Right renal cortex interstitium (tissue), 3 donors: ENCODE measurements around the gene PHLDA1. TPM values are rescaled to one million over a fixed set of nuclear protein-coding genes. Genes with fewer than 3 reads are reported as not detected.
"Not testable (repeated sequence)": the region's sequence is repeated elsewhere in the genome, so short reads cannot be mapped to it uniquely, and the experiment has no call there.

Source experiments
- DNase-seq, 3 donors: peaks; one replicate each; pipeline ENCODE4 v3.0.0-alpha.2; 2013; ENCODE audit warnings: low read depth in 3 of 3, low spot score in 2 of 3
- polyA plus RNA-seq, 3 donors: library from polyadenylated mRNA; unstranded; fragments of 120-200 nt; gene quantifications; one replicate each; pipeline ENCODE4 v1.2.1, GENCODE V29; 2013; ENCODE audit not compliant: insufficient read length in 3 of 3

PHLDA1 gene
- polyA plus RNA-seq, 3 donors, result 33.9 to 37.7 (median 34.5) TPM

DNA sequence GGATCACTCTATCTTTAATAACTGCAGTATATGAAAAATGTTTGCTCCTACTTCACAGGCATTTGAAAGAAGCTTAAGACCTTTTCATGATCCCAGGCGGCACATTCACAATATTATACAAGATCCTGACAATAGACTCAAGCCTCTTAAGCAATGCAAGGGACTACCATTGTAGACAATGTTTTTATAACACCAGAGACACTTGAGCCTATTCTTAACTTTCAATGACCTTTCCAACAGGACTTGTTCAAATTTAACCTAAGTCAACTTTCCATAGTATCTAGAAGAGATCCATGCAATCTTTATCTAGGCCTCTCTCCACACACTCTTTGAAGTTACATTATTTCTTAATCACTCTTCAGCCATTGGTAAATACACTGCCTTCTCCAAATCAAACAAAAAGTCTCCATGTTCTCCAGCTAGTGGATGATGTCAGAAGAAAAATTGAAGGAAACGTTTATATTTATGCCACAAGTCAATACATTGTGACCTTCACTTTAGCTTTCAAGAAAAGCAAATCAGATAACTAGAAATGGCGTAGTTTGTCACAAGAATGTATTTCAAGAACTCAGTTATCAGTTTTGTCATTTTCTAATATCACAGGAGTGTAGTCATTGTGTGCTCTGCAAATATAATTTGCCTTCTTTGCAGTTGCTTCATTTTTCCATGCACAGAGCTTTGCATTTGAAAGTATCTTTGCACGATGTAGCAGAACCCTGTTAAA is 41.2 kb downstream of the PHLDA1 start:
- DNase-seq, result no peak

GRCh38 chr12:75987709-75988108 is 43.9 kb downstream of the PHLDA1 start:
- DNase-seq, result not testable (repeated sequence)

- no peak for DNase-seq
These were observed 45.4 kb downstream of the PHLDA1 start for GRCh38 chr12:75986001-75986746.

DNA sequence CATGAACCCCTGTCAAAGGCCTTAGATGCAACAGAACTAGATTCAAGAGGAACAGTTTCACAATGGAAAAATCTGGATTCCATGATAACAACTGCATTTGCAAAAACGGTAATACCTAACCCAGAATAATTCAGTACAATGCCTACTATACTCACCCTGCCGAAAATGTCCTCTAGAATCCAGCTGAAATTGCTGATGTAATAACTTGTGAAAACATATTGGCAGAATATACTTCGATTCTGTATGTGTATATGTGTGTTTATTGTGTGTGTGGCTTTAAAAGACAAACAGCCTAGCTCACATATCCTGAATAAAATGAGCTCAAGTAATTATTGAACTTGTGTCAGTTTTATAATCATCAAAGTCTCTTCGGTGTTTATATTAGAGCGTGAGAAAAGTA is 46.0 kb downstream of the PHLDA1 start:
- no peak for DNase-seq

DNA sequence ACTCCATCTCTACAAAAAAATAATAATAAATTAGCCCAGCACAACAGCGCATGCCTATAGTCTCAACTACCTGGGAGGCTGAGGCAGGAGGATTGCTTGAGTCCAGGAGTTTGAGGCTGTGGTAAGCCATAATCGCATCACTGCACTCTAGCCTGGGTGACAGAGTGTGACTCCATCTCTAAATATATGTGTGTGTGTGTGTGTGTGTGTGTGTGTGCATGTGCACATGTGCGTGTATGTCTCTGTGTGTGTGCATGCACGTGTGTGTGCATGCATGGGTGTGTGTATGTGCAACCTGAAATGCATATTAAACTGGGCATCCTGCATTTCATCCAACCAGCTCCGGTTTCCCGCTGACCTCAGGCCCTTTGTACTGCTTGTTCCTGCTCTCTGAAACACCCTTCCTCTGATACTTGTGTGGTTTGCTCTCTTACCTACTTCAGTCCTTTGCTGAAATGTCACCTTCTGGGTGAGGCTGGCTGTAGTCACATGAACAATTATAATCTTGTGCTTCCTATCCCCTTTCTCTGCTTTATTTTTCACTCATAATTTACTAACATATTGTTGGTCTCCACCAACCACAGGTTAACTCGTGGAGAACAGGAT is 46.9 kb downstream of the PHLDA1 start:
- no peak for DNase-seq

GRCh38 chr12:75983851-75984250 is 47.7 kb downstream of the PHLDA1 start:
- DNase-seq, result not testable (repeated sequence)

- DNase-seq, result no peak
These were observed 48.5 kb downstream of the PHLDA1 start for GRCh38 chr12:75982979-75983660.

GRCh38 chr12:75982169-75982564 is 49.4 kb downstream of the PHLDA1 start:
- no peak for DNase-seq

DNA sequence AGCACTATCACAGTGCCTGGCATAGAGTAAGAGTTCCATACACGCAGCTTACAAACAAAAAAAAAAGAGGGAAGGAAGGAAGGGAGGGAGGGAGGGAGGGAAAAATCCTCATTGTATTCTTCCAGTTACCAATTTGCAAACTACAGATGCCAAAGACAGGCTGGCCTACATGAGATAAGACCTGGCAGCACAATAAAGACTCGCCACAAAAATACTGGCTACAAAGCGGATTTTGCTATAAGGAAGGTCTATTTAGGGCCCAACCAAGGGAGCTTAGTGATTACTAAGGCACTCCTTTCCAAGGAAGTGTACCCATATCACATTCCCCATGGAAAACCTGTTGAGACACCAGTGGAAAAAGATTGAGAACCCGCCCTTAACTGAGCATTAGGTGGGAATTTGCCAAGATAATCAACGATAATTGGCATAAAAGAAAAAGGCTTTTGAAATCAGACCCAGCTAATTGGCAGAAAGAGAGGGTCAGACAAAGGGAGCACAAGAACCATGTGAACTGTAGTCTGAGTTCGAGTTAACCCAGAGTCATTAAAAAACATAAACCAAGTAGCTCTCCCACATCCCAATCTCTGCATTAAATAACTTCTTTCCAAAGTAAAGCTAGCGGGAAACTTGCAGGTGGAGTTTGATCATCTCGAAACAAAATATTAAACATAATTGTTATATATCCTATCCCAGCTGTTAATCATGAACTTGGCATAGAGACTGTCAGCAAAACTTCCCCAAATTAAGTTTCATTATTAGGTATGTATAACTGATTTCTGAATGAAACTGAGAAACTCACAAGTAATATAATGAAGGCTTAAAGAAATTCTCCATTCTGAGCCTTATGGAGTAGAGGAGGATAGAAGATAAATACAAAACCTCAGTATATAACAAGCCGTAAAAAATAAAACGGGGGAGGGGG is 50.1 kb downstream of the PHLDA1 start:
- no peak for DNase-seq

DNA sequence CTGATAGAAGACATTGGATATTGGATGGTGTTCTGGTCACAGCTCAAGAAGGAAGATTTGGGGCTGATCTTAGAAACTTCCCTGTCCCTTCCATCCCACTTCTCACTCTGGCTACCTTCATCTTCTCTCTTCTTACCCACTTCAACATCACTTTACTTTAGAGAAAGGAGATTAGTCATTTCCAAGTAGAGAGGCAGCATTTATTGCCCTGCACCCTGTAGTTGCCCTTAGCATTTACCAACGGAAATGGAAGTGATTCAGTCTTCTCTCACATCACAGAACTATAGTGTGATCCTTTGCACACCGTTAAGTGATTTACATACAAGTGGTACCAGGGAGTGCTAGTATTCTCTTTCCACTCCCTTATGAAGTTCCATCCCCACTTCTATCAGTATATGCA is 52.4 kb downstream of the PHLDA1 start:
- no peak for DNase-seq

GRCh38 chr12:75978677-75979076 is 52.9 kb downstream of the PHLDA1 start:
- DNase-seq, result no peak

GRCh38 chr12:75977952-75978671 is 53.5 kb downstream of the PHLDA1 start:
- no peak for DNase-seq

DNA sequence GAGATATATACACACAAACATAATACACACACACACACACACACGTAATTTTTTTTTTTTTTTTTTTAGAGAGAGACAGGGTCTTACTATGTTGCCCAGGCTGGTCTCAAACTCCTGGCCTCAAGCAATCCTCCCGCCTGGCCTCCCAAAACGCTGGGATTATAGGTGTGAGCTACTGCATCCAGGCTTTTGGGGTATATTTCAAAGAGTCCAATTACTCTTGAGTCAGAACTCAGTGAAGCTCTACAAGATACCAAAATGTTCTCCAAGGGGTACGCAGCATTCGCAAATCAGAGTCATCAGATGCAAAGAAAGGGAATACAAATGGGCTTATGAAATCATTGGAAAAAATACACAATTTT is 54.0 kb downstream of the PHLDA1 start:
- DNase-seq, result no peak

DNA sequence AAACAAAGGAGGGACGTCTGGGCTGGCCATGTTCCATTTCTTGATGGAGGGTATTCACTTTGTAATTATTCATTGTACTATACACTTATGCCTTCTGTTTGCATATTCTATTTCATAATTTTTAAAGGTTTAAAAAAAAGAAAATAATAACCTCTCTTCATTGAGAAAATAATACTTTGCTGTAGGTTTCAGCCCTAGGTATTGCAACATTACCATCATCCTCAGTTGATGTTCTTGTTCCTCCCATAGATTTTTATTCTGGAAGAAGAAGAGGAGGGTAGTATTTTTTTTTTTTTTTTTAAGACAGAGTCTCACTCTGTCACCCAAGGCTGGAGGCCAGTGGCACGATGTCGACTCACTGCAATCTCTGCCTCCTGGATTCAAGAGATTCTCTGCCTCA is 54.7 kb downstream of the PHLDA1 start:
- no peak for DNase-seq

- DNase-seq, result no peak
These were observed 55.5 kb downstream of the PHLDA1 start for GRCh38 chr12:75976113-75976512.

- DNase-seq, result no peak
These were observed 55.9 kb downstream of the PHLDA1 start for GRCh38 chr12:75975702-75976101.
